PFSK-1 (cell line): ENCODE measurements around the gene TNRC18.

Experiments
- POLR2AphosphoS5 ChIP-seq: IDR thresholded peaks from 2 replicates; pipeline ENCODE4 v1.6.1; 2012; ENCODE audit warnings: low read depth, mild to moderate bottlenecking, control low read depth, low read length, moderate library complexity
- REST ChIP-seq, 2 experiments: IDR thresholded peaks; 2 replicates each; pipeline versions ENCODE4 v1.6.1 to v1.8.0; 2011 to 2012; ENCODE audit warnings: low read depth in 2 of 2, low read length in 2 of 2, control low read depth in 1 of 2, inconsistent platforms in 1 of 2, mild to moderate bottlenecking in 1 of 2, moderate library complexity in 1 of 2; ENCODE audit not compliant: insufficient read depth in 1 of 2

GRCh38 chr7:5349437-5350173 is 74.0 kb downstream of the TNRC18 start:
- no peak for TF ChIP-seq POLR2AphosphoS5
- TF ChIP-seq REST (IDR thresholded peaks at IDR 0.05; ENCODE audit: insufficient read depth in 1 of 2, low read depth in 2 of 2, low read length in 2 of 2) = no peak
